Prostate gland (tissue), 2 donors: ENCODE results near the gene CDK16.

Experiments
- POLR2A ChIP-seq: fragments of 450-650 bp; IDR thresholded peaks from one replicate; pipeline ENCODE4 v1.6.1; 2016; ENCODE audit warnings: antibody characterized with exemption, mild to moderate bottlenecking
- TF ChIP-seq, protein P1 (sequence below), 4 experiments: fragments of 200-600 bp in 2 of 4; fragments of 450-650 bp in 2 of 4; sonication (generic) in 2 of 4; IDR thresholded peaks; 1 replicate in 3 of 4; 2 replicates in 1 of 4; pipeline ENCODE4 v1.5.1; 2016 to 2019; ENCODE audit warnings: antibody characterized with exemption in 4 of 4, mild to moderate bottlenecking in 2 of 4, moderate library complexity in 2 of 4

DNA sequence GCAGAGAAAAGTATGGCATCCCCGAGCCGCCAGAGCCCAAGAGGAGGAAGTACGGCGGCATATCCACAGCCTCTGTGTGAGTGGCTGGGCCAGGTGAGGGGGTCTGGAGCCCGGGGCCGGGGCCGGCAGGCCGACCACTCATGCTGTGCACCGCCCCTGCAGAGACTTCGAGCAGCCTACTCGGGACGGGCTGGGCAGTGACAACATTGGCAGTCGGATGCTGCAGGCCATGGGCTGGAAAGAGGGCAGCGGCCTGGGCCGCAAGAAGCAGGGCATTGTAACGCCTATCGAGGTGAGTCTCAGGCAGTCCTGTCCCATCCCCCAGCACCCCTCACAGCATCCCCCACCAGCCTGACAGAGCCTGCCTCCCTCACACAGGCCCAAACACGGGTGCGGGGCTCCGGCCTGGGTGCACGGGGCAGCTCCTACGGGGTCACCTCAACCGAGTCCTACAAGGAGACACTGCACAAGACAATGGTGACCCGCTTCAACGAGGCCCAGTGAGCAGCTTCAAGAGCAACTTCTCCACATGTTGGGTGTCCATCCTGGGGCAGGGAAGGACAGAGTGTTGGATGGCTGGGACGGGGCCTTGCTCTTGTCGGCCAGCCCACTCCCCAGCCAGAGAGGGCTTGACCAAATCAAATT lies 32.3 kb upstream of the CDK16 start:
- TF ChIP-seq, protein P1, sequence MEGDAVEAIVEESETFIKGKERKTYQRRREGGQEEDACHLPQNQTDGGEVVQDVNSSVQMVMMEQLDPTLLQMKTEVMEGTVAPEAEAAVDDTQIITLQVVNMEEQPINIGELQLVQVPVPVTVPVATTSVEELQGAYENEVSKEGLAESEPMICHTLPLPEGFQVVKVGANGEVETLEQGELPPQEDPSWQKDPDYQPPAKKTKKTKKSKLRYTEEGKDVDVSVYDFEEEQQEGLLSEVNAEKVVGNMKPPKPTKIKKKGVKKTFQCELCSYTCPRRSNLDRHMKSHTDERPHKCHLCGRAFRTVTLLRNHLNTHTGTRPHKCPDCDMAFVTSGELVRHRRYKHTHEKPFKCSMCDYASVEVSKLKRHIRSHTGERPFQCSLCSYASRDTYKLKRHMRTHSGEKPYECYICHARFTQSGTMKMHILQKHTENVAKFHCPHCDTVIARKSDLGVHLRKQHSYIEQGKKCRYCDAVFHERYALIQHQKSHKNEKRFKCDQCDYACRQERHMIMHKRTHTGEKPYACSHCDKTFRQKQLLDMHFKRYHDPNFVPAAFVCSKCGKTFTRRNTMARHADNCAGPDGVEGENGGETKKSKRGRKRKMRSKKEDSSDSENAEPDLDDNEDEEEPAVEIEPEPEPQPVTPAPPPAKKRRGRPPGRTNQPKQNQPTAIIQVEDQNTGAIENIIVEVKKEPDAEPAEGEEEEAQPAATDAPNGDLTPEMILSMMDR (IDR thresholded peaks at IDR 0.05), result no peak
- TF ChIP-seq POLR2A, result no peak
